HEK293 (cell line): Measurements from ENCODE around the gene USP32.

Source experiments
- CTCF ChIA-PET: fragments of 350-600 bp; formaldehyde crosslinking; extraction: SDS; loops from one replicate; lab custom pipeline; 2021; ENCODE audit warnings: antibody characterized with exemption; lab: Yijun Ruan, JAX
- POLR2A ChIA-PET: fragments of 300-600 bp; formaldehyde crosslinking; extraction: SDS; loops from one replicate; lab custom pipeline; 2020; ENCODE audit warnings: antibody characterized with exemption, inconsistent platforms; lab: Yijun Ruan, JAX
- H3K27ac ChIP-seq: fragments of 200-500 bp; sonication (Bioruptor generic); 2 replicates; pipeline ENCODE4 v1.5.1; 2014; ENCODE audit warnings: low read depth, low read length, control low read depth, inconsistent platforms; ENCODE audit errors: extremely low read depth
- H3K36me3 ChIP-seq, 2 experiments: fragments of 200-500 bp in 1 of 2; sonication (Bioruptor generic) in 1 of 2; 1 replicate in 1 of 2; 2 replicates in 1 of 2; pipeline ENCODE4 v1.5.1; 2014 to 2017; ENCODE audit warnings: inconsistent platforms in 2 of 2, low read length in 2 of 2; ENCODE audit not compliant: control insufficient read depth in 2 of 2, insufficient read depth in 1 of 2
- H3K4me1 ChIP-seq: fragments of 200-500 bp; sonication (Bioruptor generic); 2 replicates; pipeline ENCODE4 v1.5.1; 2014; ENCODE audit warnings: mild to moderate bottlenecking, low read length, inconsistent platforms; ENCODE audit not compliant: control insufficient read depth, insufficient read depth
- H3K4me3 ChIP-seq: 2 replicates; pipeline ENCODE4 v1.5.1; 2011; ENCODE audit warnings: low read depth, mild to moderate bottlenecking, control low read depth, low read length, moderate library complexity
- H3K9me3 ChIP-seq: fragments of 200-500 bp; sonication (Bioruptor generic); 2 replicates; pipeline ENCODE4 v1.5.1; 2014; ENCODE audit warnings: low read depth, low read length, inconsistent platforms; ENCODE audit not compliant: control insufficient read depth, insufficient read depth
- EGR2 ChIP-seq: fragments of 450-650 bp; formaldehyde crosslinking; IDR thresholded peaks from 2 replicates; pipeline ENCODE4 v1.5.1; 2016; ENCODE audit warnings: low read depth, missing biosample characterization, missing genetic modification characterization
- HOXC10 ChIP-seq: sonication (generic); formaldehyde crosslinking; IDR thresholded peaks from 2 replicates; pipeline ENCODE4 v1.8.1; 2023; ENCODE audit warnings: mild to moderate bottlenecking, missing genetic modification reagents
- ZNF132 ChIP-seq: fragments of 450-650 bp; formaldehyde crosslinking; IDR thresholded peaks from 2 replicates; pipeline ENCODE4 v1.5.1; 2017; ENCODE audit warnings: missing biosample characterization, missing genetic modification characterization, borderline replicate concordance
- ZNF2 ChIP-seq: fragments of 450-650 bp; formaldehyde crosslinking; IDR thresholded peaks from 2 replicates; pipeline ENCODE4 v1.5.1; 2016; ENCODE audit warnings: missing biosample characterization, missing genetic modification characterization
- ZNF221 ChIP-seq: fragments of 450-650 bp; formaldehyde crosslinking; IDR thresholded peaks from 2 replicates; pipeline ENCODE4 v1.5.1; 2017; ENCODE audit warnings: missing biosample characterization, missing genetic modification characterization, borderline replicate concordance
- ZNF311 ChIP-seq: fragments of 450-650 bp; formaldehyde crosslinking; IDR thresholded peaks from 2 replicates; pipeline ENCODE4 v1.5.1; 2017; ENCODE audit warnings: missing biosample characterization, missing genetic modification characterization, borderline replicate concordance
- ZNF335 ChIP-seq: fragments of 450-650 bp; formaldehyde crosslinking; conservative IDR thresholded peaks from 2 replicates; pipeline ENCODE4 v1.5.1; 2016; ENCODE audit warnings: missing biosample characterization, missing genetic modification characterization
- ZNF394 ChIP-seq: fragments of 450-650 bp; formaldehyde crosslinking; IDR thresholded peaks from 2 replicates; pipeline ENCODE4 v1.5.1; 2016; ENCODE audit warnings: missing biosample characterization, missing genetic modification characterization, mild to moderate bottlenecking, moderate library complexity, borderline replicate concordance
- ZNF423 ChIP-seq: fragments of 450-650 bp; formaldehyde crosslinking; IDR thresholded peaks from 2 replicates; pipeline ENCODE4 v1.5.1; 2016; ENCODE audit warnings: missing biosample characterization, missing genetic modification characterization
- ZNF426 ChIP-seq: fragments of 450-650 bp; formaldehyde crosslinking; IDR thresholded peaks from 2 replicates; pipeline ENCODE4 v1.5.1; 2017; ENCODE audit warnings: missing biosample characterization, missing genetic modification characterization, mild to moderate bottlenecking, inconsistent platforms, moderate library complexity
- ZNF548 ChIP-seq: fragments of 450-650 bp; formaldehyde crosslinking; IDR thresholded peaks from 2 replicates; pipeline ENCODE4 v1.5.1; 2016; ENCODE audit warnings: missing biosample characterization, missing genetic modification characterization
- ZNF555 ChIP-seq: fragments of 450-650 bp; formaldehyde crosslinking; conservative IDR thresholded peaks from 2 replicates; pipeline ENCODE4 v1.5.1; 2017; ENCODE audit warnings: missing biosample characterization, mild to moderate bottlenecking, missing genetic modification characterization, inconsistent platforms
- ZNF596 ChIP-seq: fragments of 450-650 bp; IDR thresholded peaks from 2 replicates; pipeline ENCODE4 v1.5.0; 2018; ENCODE audit warnings: missing biosample characterization, mild to moderate bottlenecking, missing genetic modification characterization, moderate library complexity
- ZNF837 ChIP-seq: fragments of 450-650 bp; formaldehyde crosslinking; IDR thresholded peaks from 2 replicates; pipeline ENCODE4 v1.5.1; 2016; ENCODE audit warnings: missing biosample characterization, missing genetic modification characterization
- ZNF843 ChIP-seq: fragments of 450-650 bp; formaldehyde crosslinking; IDR thresholded peaks from 2 replicates; pipeline ENCODE4 v1.5.1; 2016; ENCODE audit warnings: missing biosample characterization, missing genetic modification characterization
- TF ChIP-seq, protein P1 (sequence below): fragments of 450-650 bp; formaldehyde crosslinking; IDR thresholded peaks from 2 replicates; pipeline ENCODE4 v1.5.1; 2017; ENCODE audit warnings: missing biosample characterization, missing genetic modification characterization
- TF ChIP-seq, protein P2 (sequence below): fragments of 450-650 bp; formaldehyde crosslinking; IDR thresholded peaks from 2 replicates; pipeline ENCODE4 v1.5.1; 2016; ENCODE audit warnings: missing biosample characterization, missing genetic modification characterization
- TF ChIP-seq, protein P3 (sequence below): fragments of 450-650 bp; formaldehyde crosslinking; IDR thresholded peaks from 2 replicates; pipeline ENCODE4 v1.5.1; 2017; ENCODE audit warnings: missing biosample characterization, missing genetic modification characterization
- TF ChIP-seq, protein P4 (sequence below): fragments of 450-650 bp; IDR thresholded peaks from 2 replicates; pipeline ENCODE4 v1.5.1; 2018; ENCODE audit warnings: missing biosample characterization, mild to moderate bottlenecking, missing genetic modification characterization
- TF ChIP-seq, protein P5 (sequence below): fragments of 450-650 bp; formaldehyde crosslinking; IDR thresholded peaks from 2 replicates; pipeline ENCODE4 v1.5.1; 2016; ENCODE audit warnings: missing biosample characterization, missing genetic modification characterization, low read depth
- TF ChIP-seq, protein P6 (sequence below): fragments of 450-650 bp; formaldehyde crosslinking; IDR thresholded peaks from 2 replicates; pipeline ENCODE4 v1.5.1; 2016; ENCODE audit warnings: missing biosample characterization, missing genetic modification characterization
- TF ChIP-seq, protein P7 (sequence below): fragments of 450-650 bp; formaldehyde crosslinking; IDR thresholded peaks from 2 replicates; pipeline ENCODE4 v1.5.1; 2016; ENCODE audit warnings: missing biosample characterization, missing genetic modification characterization

Gene USP32

DNA sequence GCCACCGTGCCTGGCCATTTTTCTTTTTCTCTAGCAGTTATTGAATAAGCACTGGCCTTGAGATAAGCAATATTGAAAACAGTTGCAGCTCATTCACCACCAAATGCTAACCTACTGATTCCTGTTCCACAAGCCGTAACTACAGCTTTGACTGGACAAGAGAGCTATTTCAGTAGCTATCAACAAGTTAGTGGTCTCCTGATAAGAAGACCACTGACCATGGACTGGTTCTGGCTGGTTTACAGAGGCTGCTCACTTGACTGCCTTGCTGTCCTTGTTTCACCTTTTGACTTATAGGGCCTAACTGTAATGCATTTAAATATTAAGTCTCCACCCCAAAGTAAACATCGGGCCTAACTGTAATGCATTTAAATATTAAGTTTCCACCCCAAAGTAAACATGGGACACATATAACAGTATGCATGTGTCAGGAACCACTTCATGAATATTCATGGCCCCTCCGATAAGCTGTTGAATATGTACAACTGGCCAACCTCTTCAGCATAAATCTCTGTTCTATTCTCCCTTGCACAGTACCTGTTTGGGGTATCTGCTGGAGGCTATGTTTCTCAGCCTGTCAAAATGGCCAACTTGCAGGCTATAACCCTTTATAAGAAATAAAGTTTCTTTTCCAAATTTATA, 94.1 kb downstream of the USP32 start:
- H3K27ac ChIP-seq: no peak overlapping the region
- H3K4me1 ChIP-seq: no peaks in the 10 kb centered on the region; the same call in 1 of the 2 replicates
- ChIA-PET CTCF (interaction anchor here (0.7 to 0.8 kb wide), 2 partner anchors 68 to 306 kb away, joined by 3 to 5 read pairs; no protein-coding TSS in a partner anchor), POLR2A (no interaction called here)
- no peak overlapping the region for H3K4me3 ChIP-seq
- TF ChIP-seq ZNF335 (no peak), ZNF221 (no peak), EGR2 (tag by site-specific recombination) (no peak), HOXC10 (CRISPR knock-in tag) (no peak), ZNF837 (no peak), ZNF394 (tag by site-specific recombination) (no peak), ZNF2 (tag by site-specific recombination) (no peak)
- TF ChIP-seq, protein P1, sequence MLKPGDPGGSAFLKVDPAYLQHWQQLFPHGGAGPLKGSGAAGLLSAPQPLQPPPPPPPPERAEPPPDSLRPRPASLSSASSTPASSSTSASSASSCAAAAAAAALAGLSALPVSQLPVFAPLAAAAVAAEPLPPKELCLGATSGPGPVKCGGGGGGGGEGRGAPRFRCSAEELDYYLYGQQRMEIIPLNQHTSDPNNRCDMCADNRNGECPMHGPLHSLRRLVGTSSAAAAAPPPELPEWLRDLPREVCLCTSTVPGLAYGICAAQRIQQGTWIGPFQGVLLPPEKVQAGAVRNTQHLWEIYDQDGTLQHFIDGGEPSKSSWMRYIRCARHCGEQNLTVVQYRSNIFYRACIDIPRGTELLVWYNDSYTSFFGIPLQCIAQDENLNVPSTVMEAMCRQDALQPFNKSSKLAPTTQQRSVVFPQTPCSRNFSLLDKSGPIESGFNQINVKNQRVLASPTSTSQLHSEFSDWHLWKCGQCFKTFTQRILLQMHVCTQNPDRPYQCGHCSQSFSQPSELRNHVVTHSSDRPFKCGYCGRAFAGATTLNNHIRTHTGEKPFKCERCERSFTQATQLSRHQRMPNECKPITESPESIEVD (tag by site-specific recombination): no peak
- peaks cover 0 to 8% of the 10 kb centered on the region in 2 experiments; a peak in 2 of 3 replicates for H3K36me3 ChIP-seq
- H3K9me3 ChIP-seq: no peaks in the 10 kb centered on the region

DNA sequence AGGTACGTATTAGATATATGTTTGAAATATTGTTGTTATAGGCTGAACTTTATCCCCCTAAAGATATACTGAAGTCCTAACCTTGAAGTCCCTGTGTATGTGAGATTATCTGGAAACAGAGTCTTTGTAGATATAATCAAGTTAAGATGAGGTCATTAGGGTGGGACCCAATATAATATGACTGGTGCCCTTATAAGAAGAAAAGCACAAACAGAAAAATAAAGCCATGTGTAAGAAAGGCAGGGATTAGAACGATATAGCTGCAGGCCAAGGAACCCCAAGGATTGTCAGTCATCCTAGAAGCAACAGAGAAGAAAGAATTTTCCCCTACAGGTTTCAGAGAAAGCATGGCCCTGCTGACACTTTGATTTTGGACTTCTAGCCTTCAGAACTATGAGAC, 95.8 kb downstream of the USP32 start:
- peaks cover 0 to 8% of the 10 kb centered on the region in 2 experiments; a peak in 2 of 3 replicates for H3K36me3 ChIP-seq
- H3K4me3 ChIP-seq: no peak overlapping the region
- POLR2A ChIA-PET: no interaction called here
- H3K9me3 ChIP-seq: no peaks in the 10 kb centered on the region
- CTCF ChIA-PET: interaction anchor here (0.7 kb wide), 1 partner anchor 27 kb away, joined by 3 read pairs; no protein-coding TSS in a partner anchor
- H3K27ac ChIP-seq: no peak overlapping the region
- no peaks in the 10 kb centered on the region; the same call in 1 of the 2 replicates for H3K4me1 ChIP-seq
- TF ChIP-seq ZNF311 (tag by site-specific recombination): no peak
- no peak for TF ChIP-seq EGR2 (tag by site-specific recombination)
- TF ChIP-seq ZNF423 (tag by site-specific recombination): no peak
- TF ChIP-seq, protein P2, sequence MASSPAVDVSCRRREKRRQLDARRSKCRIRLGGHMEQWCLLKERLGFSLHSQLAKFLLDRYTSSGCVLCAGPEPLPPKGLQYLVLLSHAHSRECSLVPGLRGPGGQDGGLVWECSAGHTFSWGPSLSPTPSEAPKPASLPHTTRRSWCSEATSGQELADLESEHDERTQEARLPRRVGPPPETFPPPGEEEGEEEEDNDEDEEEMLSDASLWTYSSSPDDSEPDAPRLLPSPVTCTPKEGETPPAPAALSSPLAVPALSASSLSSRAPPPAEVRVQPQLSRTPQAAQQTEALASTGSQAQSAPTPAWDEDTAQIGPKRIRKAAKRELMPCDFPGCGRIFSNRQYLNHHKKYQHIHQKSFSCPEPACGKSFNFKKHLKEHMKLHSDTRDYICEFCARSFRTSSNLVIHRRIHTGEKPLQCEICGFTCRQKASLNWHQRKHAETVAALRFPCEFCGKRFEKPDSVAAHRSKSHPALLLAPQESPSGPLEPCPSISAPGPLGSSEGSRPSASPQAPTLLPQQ (tag by site-specific recombination): no peak
- no peak for TF ChIP-seq ZNF555 (tag by site-specific recombination)
- TF ChIP-seq ZNF843 (tag by site-specific recombination): no peak
- TF ChIP-seq, protein P3, sequence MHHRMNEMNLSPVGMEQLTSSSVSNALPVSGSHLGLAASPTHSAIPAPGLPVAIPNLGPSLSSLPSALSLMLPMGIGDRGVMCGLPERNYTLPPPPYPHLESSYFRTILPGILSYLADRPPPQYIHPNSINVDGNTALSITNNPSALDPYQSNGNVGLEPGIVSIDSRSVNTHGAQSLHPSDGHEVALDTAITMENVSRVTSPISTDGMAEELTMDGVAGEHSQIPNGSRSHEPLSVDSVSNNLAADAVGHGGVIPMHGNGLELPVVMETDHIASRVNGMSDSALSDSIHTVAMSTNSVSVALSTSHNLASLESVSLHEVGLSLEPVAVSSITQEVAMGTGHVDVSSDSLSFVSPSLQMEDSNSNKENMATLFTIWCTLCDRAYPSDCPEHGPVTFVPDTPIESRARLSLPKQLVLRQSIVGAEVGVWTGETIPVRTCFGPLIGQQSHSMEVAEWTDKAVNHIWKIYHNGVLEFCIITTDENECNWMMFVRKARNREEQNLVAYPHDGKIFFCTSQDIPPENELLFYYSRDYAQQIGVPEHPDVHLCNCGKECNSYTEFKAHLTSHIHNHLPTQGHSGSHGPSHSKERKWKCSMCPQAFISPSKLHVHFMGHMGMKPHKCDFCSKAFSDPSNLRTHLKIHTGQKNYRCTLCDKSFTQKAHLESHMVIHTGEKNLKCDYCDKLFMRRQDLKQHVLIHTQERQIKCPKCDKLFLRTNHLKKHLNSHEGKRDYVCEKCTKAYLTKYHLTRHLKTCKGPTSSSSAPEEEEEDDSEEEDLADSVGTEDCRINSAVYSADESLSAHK (tag by site-specific recombination): no peak
- TF ChIP-seq ZNF426 (tag by site-specific recombination): no peak
- TF ChIP-seq, protein P4, sequence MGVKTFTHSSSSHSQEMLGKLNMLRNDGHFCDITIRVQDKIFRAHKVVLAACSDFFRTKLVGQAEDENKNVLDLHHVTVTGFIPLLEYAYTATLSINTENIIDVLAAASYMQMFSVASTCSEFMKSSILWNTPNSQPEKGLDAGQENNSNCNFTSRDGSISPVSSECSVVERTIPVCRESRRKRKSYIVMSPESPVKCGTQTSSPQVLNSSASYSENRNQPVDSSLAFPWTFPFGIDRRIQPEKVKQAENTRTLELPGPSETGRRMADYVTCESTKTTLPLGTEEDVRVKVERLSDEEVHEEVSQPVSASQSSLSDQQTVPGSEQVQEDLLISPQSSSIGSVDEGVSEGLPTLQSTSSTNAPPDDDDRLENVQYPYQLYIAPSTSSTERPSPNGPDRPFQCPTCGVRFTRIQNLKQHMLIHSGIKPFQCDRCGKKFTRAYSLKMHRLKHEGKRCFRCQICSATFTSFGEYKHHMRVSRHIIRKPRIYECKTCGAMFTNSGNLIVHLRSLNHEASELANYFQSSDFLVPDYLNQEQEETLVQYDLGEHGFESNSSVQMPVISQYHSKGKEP (tag by site-specific recombination): no peak
- TF ChIP-seq ZNF132 (tag by site-specific recombination): no peak
- TF ChIP-seq ZNF548 (tag by site-specific recombination): 0 out of 2 replicates have a peak, but pooled peaks have one; percentile 50
- TF ChIP-seq, protein P5, sequence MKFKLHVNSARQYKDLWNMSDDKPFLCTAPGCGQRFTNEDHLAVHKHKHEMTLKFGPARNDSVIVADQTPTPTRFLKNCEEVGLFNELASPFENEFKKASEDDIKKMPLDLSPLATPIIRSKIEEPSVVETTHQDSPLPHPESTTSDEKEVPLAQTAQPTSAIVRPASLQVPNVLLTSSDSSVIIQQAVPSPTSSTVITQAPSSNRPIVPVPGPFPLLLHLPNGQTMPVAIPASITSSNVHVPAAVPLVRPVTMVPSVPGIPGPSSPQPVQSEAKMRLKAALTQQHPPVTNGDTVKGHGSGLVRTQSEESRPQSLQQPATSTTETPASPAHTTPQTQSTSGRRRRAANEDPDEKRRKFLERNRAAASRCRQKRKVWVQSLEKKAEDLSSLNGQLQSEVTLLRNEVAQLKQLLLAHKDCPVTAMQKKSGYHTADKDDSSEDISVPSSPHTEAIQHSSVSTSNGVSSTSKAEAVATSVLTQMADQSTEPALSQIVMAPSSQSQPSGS (tag by site-specific recombination): 0 out of 2 replicates have a peak, but pooled peaks have one; percentile 31
- TF ChIP-seq, protein P6, sequence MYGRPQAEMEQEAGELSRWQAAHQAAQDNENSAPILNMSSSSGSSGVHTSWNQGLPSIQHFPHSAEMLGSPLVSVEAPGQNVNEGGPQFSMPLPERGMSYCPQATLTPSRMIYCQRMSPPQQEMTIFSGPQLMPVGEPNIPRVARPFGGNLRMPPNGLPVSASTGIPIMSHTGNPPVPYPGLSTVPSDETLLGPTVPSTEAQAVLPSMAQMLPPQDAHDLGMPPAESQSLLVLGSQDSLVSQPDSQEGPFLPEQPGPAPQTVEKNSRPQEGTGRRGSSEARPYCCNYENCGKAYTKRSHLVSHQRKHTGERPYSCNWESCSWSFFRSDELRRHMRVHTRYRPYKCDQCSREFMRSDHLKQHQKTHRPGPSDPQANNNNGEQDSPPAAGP: no peak
- no peak for TF ChIP-seq ZNF2 (tag by site-specific recombination)
- TF ChIP-seq ZNF596 (tag by site-specific recombination): no peak
- TF ChIP-seq, protein P7, sequence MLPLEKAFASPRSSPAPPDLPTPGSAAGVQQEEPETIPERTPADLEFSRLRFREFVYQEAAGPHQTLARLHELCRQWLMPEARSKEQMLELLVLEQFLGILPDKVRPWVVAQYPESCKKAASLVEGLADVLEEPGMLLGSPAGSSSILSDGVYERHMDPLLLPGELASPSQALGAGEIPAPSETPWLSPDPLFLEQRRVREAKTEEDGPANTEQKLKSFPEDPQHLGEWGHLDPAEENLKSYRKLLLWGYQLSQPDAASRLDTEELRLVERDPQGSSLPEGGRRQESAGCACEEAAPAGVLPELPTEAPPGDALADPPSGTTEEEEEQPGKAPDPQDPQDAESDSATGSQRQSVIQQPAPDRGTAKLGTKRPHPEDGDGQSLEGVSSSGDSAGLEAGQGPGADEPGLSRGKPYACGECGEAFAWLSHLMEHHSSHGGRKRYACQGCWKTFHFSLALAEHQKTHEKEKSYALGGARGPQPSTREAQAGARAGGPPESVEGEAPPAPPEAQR: no peak
